Endothelial cell of umbilical vein (primary cell): ENCODE results near the gene SPPL2C.

Experiments used
- EZH2 ChIP-seq: IDR thresholded peaks from 2 replicates; pipeline ENCODE4 v1.6.1; 2012; ENCODE audit warnings: borderline replicate concordance, low read depth, mild to moderate bottlenecking, moderate library complexity, low read length, inconsistent platforms; ENCODE audit not compliant: severe bottlenecking
- FOS ChIP-seq: IDR thresholded peaks from 2 replicates; pipeline ENCODE4 v1.6.1; 2011; ENCODE audit warnings: mild to moderate bottlenecking, low read length, moderate library complexity, borderline replicate concordance; ENCODE audit not compliant: insufficient read depth
- MAX ChIP-seq: IDR thresholded peaks from 2 replicates; pipeline ENCODE4 v1.6.1; 2011; ENCODE audit not compliant: insufficient read depth, insufficient read length
- POLR2A ChIP-seq: IDR thresholded peaks from 2 replicates; pipeline ENCODE4 v1.6.1; 2012; ENCODE audit warnings: low read depth, mild to moderate bottlenecking, control low read depth, low read length
- POLR2AphosphoS5 ChIP-seq: IDR thresholded peaks from 2 replicates; pipeline ENCODE4 v1.6.1; 2012; ENCODE audit warnings: low read depth, mild to moderate bottlenecking, control low read depth, low read length, moderate library complexity; ENCODE audit not compliant: insufficient read depth
- TF ChIP-seq, protein P1 (sequence below), 2 donors: IDR thresholded peaks; 1 replicate in 1 of 2; 2 replicates in 1 of 2; pipeline ENCODE4 v1.5.1; 2011; ENCODE audit warnings: low read length in 2 of 2, mild to moderate bottlenecking in 2 of 2, moderate library complexity in 2 of 2, control low read depth in 1 of 2, inconsistent platforms in 1 of 2, low read depth in 1 of 2; ENCODE audit not compliant: insufficient read depth in 1 of 2; ENCODE audit errors: extremely low read depth in 1 of 2

- TF ChIP-seq, protein P1, sequence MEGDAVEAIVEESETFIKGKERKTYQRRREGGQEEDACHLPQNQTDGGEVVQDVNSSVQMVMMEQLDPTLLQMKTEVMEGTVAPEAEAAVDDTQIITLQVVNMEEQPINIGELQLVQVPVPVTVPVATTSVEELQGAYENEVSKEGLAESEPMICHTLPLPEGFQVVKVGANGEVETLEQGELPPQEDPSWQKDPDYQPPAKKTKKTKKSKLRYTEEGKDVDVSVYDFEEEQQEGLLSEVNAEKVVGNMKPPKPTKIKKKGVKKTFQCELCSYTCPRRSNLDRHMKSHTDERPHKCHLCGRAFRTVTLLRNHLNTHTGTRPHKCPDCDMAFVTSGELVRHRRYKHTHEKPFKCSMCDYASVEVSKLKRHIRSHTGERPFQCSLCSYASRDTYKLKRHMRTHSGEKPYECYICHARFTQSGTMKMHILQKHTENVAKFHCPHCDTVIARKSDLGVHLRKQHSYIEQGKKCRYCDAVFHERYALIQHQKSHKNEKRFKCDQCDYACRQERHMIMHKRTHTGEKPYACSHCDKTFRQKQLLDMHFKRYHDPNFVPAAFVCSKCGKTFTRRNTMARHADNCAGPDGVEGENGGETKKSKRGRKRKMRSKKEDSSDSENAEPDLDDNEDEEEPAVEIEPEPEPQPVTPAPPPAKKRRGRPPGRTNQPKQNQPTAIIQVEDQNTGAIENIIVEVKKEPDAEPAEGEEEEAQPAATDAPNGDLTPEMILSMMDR (IDR thresholded peaks at IDR 0.05; ENCODE audit: extremely low read depth in 1 of 2, insufficient read depth in 1 of 2, low read depth in 1 of 2, low read length in 2 of 2): no peak
- TF ChIP-seq POLR2A (no peak), POLR2AphosphoS5 (no peak), MAX (no peak), EZH2 (no peak), FOS (no peak)
Measured at GRCh38 chr17:45808845-45809244, 35.8 kb upstream of the SPPL2C start.
